Endothelial cell of umbilical vein (primary cell): ENCODE data around the gene SYTL3. TPM values are rescaled to one million over a fixed set of nuclear protein-coding genes. Genes with fewer than 3 reads are reported as not detected.

Experiments used
- BruUV-seq: library from RNA; stranded (reverse); fragments of 400-500 nt; replicated peaks from 2 replicates; lab custom pipeline; 2021; lab: Mats Ljungman, UMichigan
- CTCF ChIA-PET: fragments of 300-600, 350-600 bp; sonication (Branson Sonifier 250); formaldehyde crosslinking; loops from one replicate; lab custom pipeline; 2021; ENCODE audit warnings: antibody characterized with exemption, inconsistent platforms; lab: Charles Lee
- POLR2A ChIA-PET: fragments of 300-600, 350-600 bp; sonication (Branson Sonifier 250); formaldehyde crosslinking; loops from one replicate; lab custom pipeline; 2021; ENCODE audit warnings: antibody characterized with exemption, inconsistent platforms; lab: Charles Lee
- DNase-seq: peaks from one replicate; pipeline ENCODE4 v3.0.0-alpha.2; 2011; ENCODE audit warnings: low read depth, low spot score
- FAIRE-seq: peaks from 2 replicates; lab custom pipeline; 2011; peaks lifted over from hg19 to GRCh38; lab: Jason Lieb, UNC
- H2AFZ ChIP-seq: 2 replicates; pipeline ENCODE4 v1.6.0; 2012; ENCODE audit warnings: low read depth, low read length, control low read depth, inconsistent platforms
- H3K27ac ChIP-seq: 2 replicates; pipeline ENCODE4 v1.5.1; 2011; ENCODE audit warnings: low read depth, mild to moderate bottlenecking, control low read depth, low read length, moderate library complexity; ENCODE audit not compliant: insufficient read depth
- H3K27me3 ChIP-seq, 2 experiments: 2 replicates each; pipeline versions ENCODE4 v1.6.0 to v1.6.1; 2011; ENCODE audit warnings: low read length in 2 of 2, mixed read lengths in 1 of 2; ENCODE audit not compliant: control insufficient read depth in 2 of 2, insufficient read depth in 2 of 2
- H3K36me3 ChIP-seq, 2 experiments: 2 replicates in 1 of 2; 3 replicates in 1 of 2; pipeline ENCODE4 v1.5.1; 2011; ENCODE audit warnings: low read length in 2 of 2, mild to moderate bottlenecking in 1 of 2, moderate library complexity in 1 of 2; ENCODE audit not compliant: control insufficient read depth in 2 of 2, insufficient read depth in 2 of 2; ENCODE audit errors: extremely low read depth in 1 of 2
- H3K4me1 ChIP-seq: 3 replicates; pipeline ENCODE4 v1.5.1; 2011; ENCODE audit warnings: mild to moderate bottlenecking, low read length; ENCODE audit not compliant: control insufficient read depth, insufficient read depth; ENCODE audit errors: extremely low read depth
- H3K4me2 ChIP-seq: 2 replicates; pipeline ENCODE4 v1.6.1; 2011; ENCODE audit warnings: low read length, control low read depth, mixed read lengths; ENCODE audit not compliant: insufficient read depth
- H3K4me3 ChIP-seq, 3 experiments: fragments of 200-600 bp in 1 of 3; sonication (generic), shearing (Covaris generic) in 1 of 3; replicated peaks in 1 of 3; 2 replicates each; pipeline ENCODE4 v1.5.1; 2011 to 2016; ENCODE audit warnings: control low read depth in 3 of 3, low read length in 3 of 3, mild to moderate bottlenecking in 2 of 3, inconsistent platforms in 1 of 3, low read depth in 1 of 3, moderate library complexity in 1 of 3; ENCODE audit not compliant: insufficient read depth in 1 of 3
- H3K79me2 ChIP-seq: 2 replicates; pipeline ENCODE4 v1.6.0; 2012; ENCODE audit warnings: low read length, inconsistent platforms; ENCODE audit not compliant: control insufficient read depth, insufficient read depth
- H3K9ac ChIP-seq: replicated peaks from 2 replicates; pipeline ENCODE3; 2011; ENCODE audit warnings: low read length, control low read depth; ENCODE audit not compliant: insufficient read depth; ENCODE audit errors: extremely low read depth
- H3K9me1 ChIP-seq: replicated peaks from 3 replicates; pipeline ENCODE4 v1.6.0; 2011; ENCODE audit warnings: mild to moderate bottlenecking, low read length; ENCODE audit not compliant: control insufficient read depth, insufficient read depth; ENCODE audit errors: extremely low read depth
- H3K9me3 ChIP-seq: replicated peaks from 2 replicates; pipeline ENCODE4 v1.5.1; 2012; ENCODE audit warnings: low read length, inconsistent platforms; ENCODE audit not compliant: control insufficient read depth, insufficient read depth
- H4K20me1 ChIP-seq: replicated peaks from 2 replicates; pipeline ENCODE3; 2011; ENCODE audit warnings: mild to moderate bottlenecking, low read length; ENCODE audit not compliant: control insufficient read depth, insufficient read depth; ENCODE audit errors: extremely low read depth
- FOS ChIP-seq: IDR thresholded peaks from 2 replicates; pipeline ENCODE4 v1.6.1; 2011; ENCODE audit warnings: mild to moderate bottlenecking, low read length, moderate library complexity, borderline replicate concordance; ENCODE audit not compliant: insufficient read depth
- GATA2 ChIP-seq: IDR thresholded peaks from 2 replicates; pipeline ENCODE4 v1.7.0; 2011; ENCODE audit warnings: low read depth, mild to moderate bottlenecking, moderate library complexity, mixed read lengths, low read length; ENCODE audit not compliant: insufficient read length, insufficient read depth
- dilution Hi-C: fragments of 300-500 bp; cut with MboI; formaldehyde crosslinking; loops from one replicate; pipeline ENCODE4 v1.15.0; 2019; ENCODE audit warnings: low sequenced_read_pairs; ENCODE audit not compliant: extremely low pct_ligation_motif_present
- intact Hi-C: fragments of 100-400 bp; cut with micrococcal nuclease; formaldehyde crosslinking; loops from one replicate; pipeline ENCODE4 v1.10.0; 2022
- polyA plus RNA-seq, 4 experiments: library from polyadenylated mRNA; depleted of rRNA in 3 of 4; stranded (reverse) in 3 of 4; unstranded in 1 of 4; fragments of >200 nt; gene quantifications; 2 replicates each; pipeline versions ENCODE4 v1.2.1 to v1.2.3, GENCODE V29; 2011 to 2012; ENCODE audit warnings: missing spikeins in 1 of 4
- total RNA-seq: library from RNA; stranded (reverse); gene quantifications from 2 replicates; pipeline ENCODE4 v1.2.3, GENCODE V29; 2021
- TF ChIP-seq, protein P1 (sequence below), 2 donors: IDR thresholded peaks; 1 replicate in 1 of 2; 2 replicates in 1 of 2; pipeline ENCODE4 v1.5.1; 2011; ENCODE audit warnings: low read length in 2 of 2, mild to moderate bottlenecking in 2 of 2, moderate library complexity in 2 of 2, control low read depth in 1 of 2, inconsistent platforms in 1 of 2, low read depth in 1 of 2; ENCODE audit not compliant: insufficient read depth in 1 of 2; ENCODE audit errors: extremely low read depth in 1 of 2

SYTL3 gene
- total and polyA plus RNA-seq, 2 donors (not counting 3 experiments of a cell fraction or from before 2014, with no cell fraction given) = 0.59 to 0.77 TPM

DNA sequence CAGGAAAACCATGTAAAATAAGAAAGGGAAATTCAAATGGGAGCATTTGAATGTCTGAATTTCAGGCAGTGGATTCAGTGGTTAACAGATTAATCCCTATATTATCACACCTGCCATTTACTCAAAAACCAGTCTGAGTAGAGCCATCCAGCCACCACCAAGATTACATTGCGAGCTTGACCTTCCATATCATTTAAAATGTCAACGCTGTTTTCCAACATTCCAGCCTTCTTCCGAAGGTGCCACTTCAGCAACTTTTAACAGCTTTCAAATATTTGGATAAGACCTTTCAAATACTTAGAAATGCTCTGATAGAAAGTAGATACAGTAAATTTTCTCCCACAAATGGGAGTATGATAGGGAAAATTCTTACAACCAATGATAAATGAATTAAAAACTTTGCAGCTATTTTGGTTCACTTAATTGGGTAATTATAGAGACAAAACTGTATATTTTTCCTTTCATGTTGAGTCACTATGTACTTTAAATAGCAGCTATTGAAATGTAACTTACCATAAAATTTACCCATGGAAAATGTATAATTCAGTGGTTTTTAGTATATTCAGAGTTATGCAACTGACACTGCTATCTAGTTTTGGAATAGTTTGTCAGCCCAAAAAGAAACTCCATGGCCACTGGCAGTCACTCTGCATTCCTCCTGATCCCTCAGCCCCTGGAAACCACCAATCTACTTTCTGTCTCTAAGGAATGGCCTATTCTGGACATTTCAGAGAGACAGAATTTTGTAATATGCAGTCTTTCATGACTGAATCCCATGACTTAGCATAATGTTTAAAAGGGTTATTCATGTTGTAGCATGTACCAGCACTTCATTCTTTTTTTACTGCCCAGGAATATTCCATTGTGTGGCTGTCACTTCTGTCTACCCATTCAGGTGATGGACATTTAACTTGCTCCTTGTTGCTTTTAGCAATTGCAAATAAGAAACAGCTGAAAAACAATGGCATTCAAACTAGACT lies 147.8 kb downstream of the SYTL3 start:
- H3K27ac ChIP-seq = no peak overlapping the region
- FAIRE-seq = no peak
- no peak overlapping the region for H3K9ac ChIP-seq
- ChIA-PET POLR2A (no interaction called here), CTCF (interaction anchor here (0.8 to 2.4 kb wide), 5 partner anchors 9 to 175 kb away, joined by 3 to 9 read pairs (median 3); no protein-coding TSS in a partner anchor)
- no TSS peak for BruUV-seq
- H3K4me1 ChIP-seq = peaks cover 17% of the 10 kb centered on the region
- TF ChIP-seq, protein P1, sequence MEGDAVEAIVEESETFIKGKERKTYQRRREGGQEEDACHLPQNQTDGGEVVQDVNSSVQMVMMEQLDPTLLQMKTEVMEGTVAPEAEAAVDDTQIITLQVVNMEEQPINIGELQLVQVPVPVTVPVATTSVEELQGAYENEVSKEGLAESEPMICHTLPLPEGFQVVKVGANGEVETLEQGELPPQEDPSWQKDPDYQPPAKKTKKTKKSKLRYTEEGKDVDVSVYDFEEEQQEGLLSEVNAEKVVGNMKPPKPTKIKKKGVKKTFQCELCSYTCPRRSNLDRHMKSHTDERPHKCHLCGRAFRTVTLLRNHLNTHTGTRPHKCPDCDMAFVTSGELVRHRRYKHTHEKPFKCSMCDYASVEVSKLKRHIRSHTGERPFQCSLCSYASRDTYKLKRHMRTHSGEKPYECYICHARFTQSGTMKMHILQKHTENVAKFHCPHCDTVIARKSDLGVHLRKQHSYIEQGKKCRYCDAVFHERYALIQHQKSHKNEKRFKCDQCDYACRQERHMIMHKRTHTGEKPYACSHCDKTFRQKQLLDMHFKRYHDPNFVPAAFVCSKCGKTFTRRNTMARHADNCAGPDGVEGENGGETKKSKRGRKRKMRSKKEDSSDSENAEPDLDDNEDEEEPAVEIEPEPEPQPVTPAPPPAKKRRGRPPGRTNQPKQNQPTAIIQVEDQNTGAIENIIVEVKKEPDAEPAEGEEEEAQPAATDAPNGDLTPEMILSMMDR (IDR thresholded peaks at IDR 0.05; ENCODE audit: extremely low read depth in 1 of 2, insufficient read depth in 1 of 2, low read depth in 1 of 2, low read length in 2 of 2) = no peak
- TF ChIP-seq GATA2 = no peak
- no peak for TF ChIP-seq FOS
- no peak for DNase-seq
- intact Hi-C loops (loop anchor here (2.0 kb wide), 1 partner anchor 19 kb away; no protein-coding TSS in a partner anchor), dilution Hi-C loops (no loop called here)
- H2AFZ ChIP-seq = no peak overlapping the region
- no peaks in the 10 kb centered on the region for H3K27me3 ChIP-seq
- H3K36me3 ChIP-seq = no peaks in the 10 kb centered on the region
- no peak overlapping the region for H3K4me2 ChIP-seq
- H3K9me1 ChIP-seq = no peaks in the 10 kb centered on the region
- H3K79me2 ChIP-seq = peaks cover 98% of the 10 kb centered on the region
- H4K20me1 ChIP-seq = peaks cover 4% of the 10 kb centered on the region
- no peak overlapping the region for H3K4me3 ChIP-seq
- no peaks in the 10 kb centered on the region for H3K9me3 ChIP-seq
